A549 treated with Mapracorat at 1 μM for 4 hours (cell line): ENCODE data around the gene ZNF358. TPM values are rescaled to one million over a fixed set of nuclear protein-coding genes. Genes with fewer than 3 reads are reported as not detected.

Source experiments
- total RNA-seq: library from RNA; stranded (reverse); fragments of 200-300 nt; extraction: Qiagen RNA extraction; gene quantifications from 5 replicates; pipeline ENCODE4 v1.2.3, GENCODE V29; 2022

The ZNF358 gene
- 16.4 to 21.2 TPM (median 18.2 TPM) in 5 replicates for total RNA-seq

DNA sequence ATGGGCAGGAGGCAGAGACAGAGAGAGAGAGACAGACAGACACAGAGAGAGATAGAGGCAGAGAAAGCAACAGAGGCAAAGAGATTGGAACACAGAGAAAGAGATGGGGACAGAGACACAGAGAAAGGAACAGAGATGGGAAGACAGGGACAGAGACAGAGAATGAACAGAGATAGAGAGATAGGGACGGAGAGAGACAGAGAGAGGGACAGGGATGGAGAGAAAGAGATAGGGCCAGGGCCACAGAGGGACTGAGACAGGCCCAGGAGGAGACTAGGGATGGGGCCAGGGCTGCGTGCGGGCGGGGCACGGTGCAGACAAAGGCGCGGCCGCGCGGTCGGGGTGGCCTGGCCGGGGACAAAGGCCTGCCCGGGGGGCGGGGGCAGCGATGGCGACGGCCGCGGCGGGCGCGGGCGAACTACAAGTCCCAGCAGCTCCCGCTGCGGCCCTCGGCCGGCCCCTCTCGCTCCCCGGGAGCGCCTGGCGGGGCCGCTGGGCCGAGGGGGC is at the start of gene ZNF358:
ZNF358 (plus strand) TSS at position 459 of the 507 bp plus-strand sequence. CDS start 3,140 bp downstream, outside the sequence.

DNA sequence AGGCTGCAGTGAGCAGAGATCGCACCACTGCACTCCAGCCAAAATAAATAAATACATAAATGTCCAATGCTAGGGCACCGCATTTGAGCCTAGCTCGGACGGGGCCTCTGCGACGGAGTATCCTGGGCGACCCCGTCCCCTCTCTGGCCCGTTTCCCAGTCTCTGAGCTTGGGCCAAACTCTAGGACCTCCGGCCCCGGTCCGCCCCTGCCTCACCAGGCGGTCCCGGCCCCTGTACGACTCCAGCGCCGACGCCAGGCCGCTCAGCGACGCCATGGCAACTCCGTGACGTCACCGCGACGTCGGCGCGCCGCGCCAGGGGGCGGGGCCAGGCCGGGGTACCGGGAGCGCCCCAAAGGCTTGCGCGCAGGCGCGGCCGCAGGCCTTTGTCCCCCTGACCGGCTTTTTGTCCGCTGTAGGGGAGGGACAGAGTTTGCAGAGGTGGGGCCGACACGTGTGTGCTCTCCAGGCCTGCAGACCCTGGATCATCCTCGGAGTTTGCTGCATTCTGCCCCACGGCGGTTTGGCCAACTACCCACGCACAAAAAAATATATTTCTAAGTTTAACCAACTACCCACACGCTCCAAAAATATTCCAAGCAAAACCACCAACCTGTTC is 27.1 kb upstream of the ZNF358 start, which contains the start of gene PEX11G:
PEX11G (minus strand) TSS at position 300 of the 618 bp plus-strand sequence; CDS start at position 275, 25 bp downstream.

DNA sequence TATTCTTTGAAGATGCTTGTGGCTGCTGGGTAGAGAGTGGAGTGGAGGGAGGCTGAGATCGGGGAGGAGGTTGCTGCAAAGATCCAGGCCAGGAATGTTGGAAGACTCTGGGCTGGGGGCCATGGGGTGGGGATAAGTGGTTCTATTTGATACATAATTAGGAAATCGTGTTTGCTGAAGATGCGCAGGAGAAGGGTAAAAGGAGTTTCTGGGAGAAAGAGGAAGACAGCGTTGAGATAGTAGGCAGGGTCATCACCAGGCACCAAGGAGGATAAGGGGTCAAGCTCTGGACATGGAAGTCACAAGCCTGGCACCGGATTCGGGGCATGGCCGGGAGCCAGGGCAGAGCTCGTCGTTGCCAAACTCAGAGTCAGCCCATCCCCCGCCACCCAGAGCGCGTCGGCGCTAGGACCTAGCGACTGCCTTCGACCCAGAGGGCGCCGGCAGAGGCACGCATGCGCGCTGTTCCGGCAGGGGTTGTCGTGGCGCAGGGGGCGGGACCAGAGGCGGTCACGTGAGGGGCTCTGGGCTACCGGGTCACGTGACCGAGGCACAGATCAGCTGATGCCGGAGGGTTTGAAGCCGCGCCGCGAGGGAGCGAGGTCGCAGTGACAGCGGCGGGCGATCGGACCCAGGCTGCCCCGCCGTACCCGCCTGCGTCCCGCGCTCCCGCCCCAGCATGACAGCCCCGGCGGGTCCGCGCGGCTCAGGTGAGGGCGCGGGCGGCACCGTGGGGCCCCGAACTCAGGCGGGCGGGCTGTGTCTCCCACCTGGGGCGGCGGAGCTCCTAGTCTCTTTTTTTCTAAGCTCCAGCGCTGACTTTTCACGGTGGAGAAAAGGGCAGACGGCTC is 6.4 kb downstream of the ZNF358 start, which contains the start of gene MCOLN1:
MCOLN1 (plus strand) TSS at position 553 of the 851 bp plus-strand sequence; CDS start at position 680, 127 bp downstream.

DNA sequence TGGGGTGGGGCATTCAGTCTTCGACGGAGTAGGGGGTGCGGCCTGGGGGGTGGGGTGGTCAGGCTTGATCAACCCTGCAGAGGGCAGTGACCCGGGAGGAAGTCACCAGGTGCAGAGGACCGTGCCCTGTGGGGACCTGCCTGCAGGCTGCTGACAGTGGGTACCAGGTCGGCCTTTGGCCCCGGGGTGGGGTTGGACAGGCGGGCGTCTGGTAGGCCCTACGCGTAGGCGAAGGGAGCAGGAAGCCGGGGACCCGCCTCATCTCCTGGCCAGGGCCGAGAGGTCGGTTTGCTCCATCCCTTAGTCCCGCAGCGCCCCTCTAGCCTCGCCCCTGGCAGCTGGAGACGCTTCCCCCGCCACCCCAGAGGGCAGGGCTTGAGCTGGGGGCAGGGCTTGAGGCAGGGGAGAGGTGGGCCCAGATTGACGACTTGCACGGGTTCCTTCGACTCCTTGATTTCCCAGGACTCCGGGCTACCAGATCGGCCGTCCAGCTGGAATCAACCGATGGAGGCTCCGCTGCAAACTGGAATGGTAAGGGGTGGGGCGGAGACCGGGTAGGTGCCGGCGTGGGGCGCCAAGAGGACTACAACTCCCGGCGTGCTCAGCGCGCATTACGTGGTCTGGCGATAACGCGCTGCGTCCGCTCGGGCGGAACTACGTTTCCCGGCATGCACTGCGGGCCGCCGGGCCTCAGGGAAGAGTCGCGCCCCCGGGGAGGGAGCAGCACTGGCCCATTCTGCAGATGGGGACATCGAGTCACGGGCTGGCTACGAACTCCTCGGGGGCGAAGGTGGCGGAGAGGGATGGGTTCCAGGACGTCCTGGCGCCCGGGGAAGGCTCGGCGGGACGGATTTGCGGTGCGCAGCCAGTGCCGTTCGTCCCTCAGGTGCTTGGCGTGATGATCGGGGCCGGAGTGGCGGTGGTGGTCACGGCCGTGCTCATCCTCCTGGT is 19.4 kb downstream of the ZNF358 start, which contains the start of gene PNPLA6:
PNPLA6 (plus strand) TSS at position 671 of the 951 bp plus-strand sequence; CDS start at position 743, 72 bp downstream.

Other genes with a start within 250 kb of the ZNF358 start
- gene INSR, start 221.7 kb upstream of the ZNF358 start, total RNA-seq, result 2.2 to 3.7 TPM (median 3.2 TPM) in 5 replicates
- 49.6 to 77.9 TPM (median 67.9 TPM) in 5 replicates for gene ARHGEF18, start 167.2 kb upstream of the ZNF358 start, total RNA-seq
- gene PEX11G, start 27.1 kb upstream of the ZNF358 start, total RNA-seq, result 1.3 to 2.6 TPM (median 1.6 TPM) in 5 replicates
- gene MCOLN1, start 6.5 kb downstream of the ZNF358 start, total RNA-seq, result 8.9 to 13.5 TPM (median 11.5 TPM) in 5 replicates
- 23.0 to 39.6 TPM (median 34.5 TPM) in 5 replicates for gene PNPLA6, start 19.6 kb downstream of the ZNF358 start, total RNA-seq
- 4.0 to 6.3 TPM (median 5.3 TPM) in 5 replicates for gene CAMSAP3, start 79.8 kb downstream of the ZNF358 start, total RNA-seq
- 21.5 to 26.3 TPM (median 25.6 TPM) in 5 replicates for gene XAB2, start 113.4 kb downstream of the ZNF358 start, total RNA-seq
- 46.3 to 68.9 TPM (median 59.4 TPM) in 5 replicates for gene PET100, start 113.7 kb downstream of the ZNF358 start, total RNA-seq
- not detected in 5 replicates for gene PCP2, start 117.6 kb downstream of the ZNF358 start, total RNA-seq
- gene STXBP2, start 121.0 kb downstream of the ZNF358 start, total RNA-seq, result 31.0 to 45.2 TPM (median 40.0 TPM) in 5 replicates
- not detected in 5 replicates for gene RETN, start 152.9 kb downstream of the ZNF358 start, total RNA-seq
- not detected in 5 replicates for gene MCEMP1, start 161.0 kb downstream of the ZNF358 start, total RNA-seq
- 45.4 to 107 TPM (median 106 TPM) in 5 replicates for gene TRAPPC5, start 164.7 kb downstream of the ZNF358 start, total RNA-seq
- gene FCER2, start 186.0 kb downstream of the ZNF358 start, total RNA-seq, result not detected in 5 replicates
- not detected in 5 replicates for gene CLEC4G, start 216.0 kb downstream of the ZNF358 start, total RNA-seq
- not detected in 5 replicates for gene CD209, start 231.4 kb downstream of the ZNF358 start, total RNA-seq
- not detected in 5 replicates for gene CLEC4M, start 247.1 kb downstream of the ZNF358 start, total RNA-seq